Left hindlimb (tissue), 1 donor: ENCODE measurements around the gene CNDP1.
"Not testable (repeated sequence)": the region's sequence is repeated elsewhere in the genome, so short reads cannot be mapped to it uniquely, and the experiment has no call there.

Experiments used
- DNase-seq: peaks from one replicate; pipeline ENCODE4 v3.0.0-alpha.2; 2018

CNDP1 gene

GRCh38 chr18:74521068-74521725 is 13.1 kb upstream of the CNDP1 start:
- no peak for DNase-seq

- DNase-seq, result no peak
These were observed 11.4 kb upstream of the CNDP1 start for GRCh38 chr18:74522635-74523548.

GRCh38 chr18:74524097-74524496 is 10.2 kb upstream of the CNDP1 start:
- DNase-seq, result no peak

GRCh38 chr18:74524915-74525314 is 9.4 kb upstream of the CNDP1 start:
- not testable (repeated sequence) for DNase-seq

GRCh38 chr18:74525741-74526140 is 8.6 kb upstream of the CNDP1 start:
- no peak for DNase-seq

- DNase-seq, result no peak
These were observed 7.8 kb upstream of the CNDP1 start for GRCh38 chr18:74526488-74526887.

GRCh38 chr18:74528478-74528877 is 5.8 kb upstream of the CNDP1 start:
- no peak for DNase-seq

GRCh38 chr18:74528913-74529312 is 5.4 kb upstream of the CNDP1 start:
- DNase-seq, result no peak

GRCh38 chr18:74529378-74529777 is 4.9 kb upstream of the CNDP1 start:
- no peak for DNase-seq

- DNase-seq, result no peak
These were observed 4.3 kb upstream of the CNDP1 start for GRCh38 chr18:74529811-74530583.

GRCh38 chr18:74530584-74530862 is 3.8 kb upstream of the CNDP1 start:
- no peak for DNase-seq

GRCh38 chr18:74531043-74531442 is 3.3 kb upstream of the CNDP1 start:
- no peak for DNase-seq

GRCh38 chr18:74532511-74533025 is 1.7 kb upstream of the CNDP1 start:
- no peak for DNase-seq

GRCh38 chr18:74533666-74534065 is 634 bp upstream of the CNDP1 start:
- no peak for DNase-seq

- no peak for DNase-seq
These were observed 815 bp downstream of the CNDP1 start for GRCh38 chr18:74534981-74535649.

GRCh38 chr18:74539289-74539688 is 5.0 kb downstream of the CNDP1 start:
- no peak for DNase-seq

GRCh38 chr18:74540652-74541421 is 6.5 kb downstream of the CNDP1 start:
- no peak for DNase-seq

- no peak for DNase-seq
These were observed 7.6 kb downstream of the CNDP1 start for GRCh38 chr18:74541703-74542555.

- DNase-seq, result no peak
These were observed 10.6 kb downstream of the CNDP1 start for GRCh38 chr18:74544898-74545297.

GRCh38 chr18:74546007-74546406 is 11.7 kb downstream of the CNDP1 start:
- DNase-seq, result no peak
